ENCODE results near the gene AKAP1.
A peak's percentile ranks its signal among the peaks of the same experiment; 100 is the strongest.

Gene AKAP1

DNA sequence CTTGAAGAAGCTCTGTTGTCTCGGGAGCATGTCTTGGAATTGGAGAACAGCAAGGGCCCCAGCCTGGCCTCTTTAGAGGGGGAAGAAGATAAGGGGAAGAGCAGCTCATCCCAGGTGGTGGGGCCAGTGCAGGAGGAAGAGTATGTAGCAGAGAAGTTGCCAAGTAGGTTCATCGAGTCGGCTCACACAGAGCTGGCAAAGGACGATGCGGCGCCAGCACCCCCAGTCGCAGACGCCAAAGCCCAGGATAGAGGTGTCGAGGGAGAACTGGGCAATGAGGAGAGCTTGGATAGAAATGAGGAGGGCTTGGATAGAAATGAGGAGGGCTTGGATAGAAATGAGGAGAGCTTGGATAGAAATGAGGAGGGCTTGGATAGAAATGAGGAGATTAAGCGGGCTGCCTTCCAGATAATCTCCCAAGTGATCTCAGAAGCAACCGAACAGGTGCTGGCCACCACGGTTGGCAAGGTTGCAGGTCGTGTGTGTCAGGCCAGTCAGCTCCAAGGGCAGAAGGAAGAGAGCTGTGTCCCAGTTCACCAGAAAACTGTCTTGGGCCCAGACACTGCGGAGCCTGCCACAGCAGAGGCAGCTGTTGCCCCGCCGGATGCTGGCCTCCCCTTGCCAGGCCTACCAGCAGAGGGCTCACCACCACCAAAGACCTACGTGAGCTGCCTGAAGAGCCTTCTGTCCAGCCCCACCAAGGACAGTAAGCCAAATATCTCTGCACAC, 21.2 kb downstream of the AKAP1 start:
- DNase-seq = no peak

DNA sequence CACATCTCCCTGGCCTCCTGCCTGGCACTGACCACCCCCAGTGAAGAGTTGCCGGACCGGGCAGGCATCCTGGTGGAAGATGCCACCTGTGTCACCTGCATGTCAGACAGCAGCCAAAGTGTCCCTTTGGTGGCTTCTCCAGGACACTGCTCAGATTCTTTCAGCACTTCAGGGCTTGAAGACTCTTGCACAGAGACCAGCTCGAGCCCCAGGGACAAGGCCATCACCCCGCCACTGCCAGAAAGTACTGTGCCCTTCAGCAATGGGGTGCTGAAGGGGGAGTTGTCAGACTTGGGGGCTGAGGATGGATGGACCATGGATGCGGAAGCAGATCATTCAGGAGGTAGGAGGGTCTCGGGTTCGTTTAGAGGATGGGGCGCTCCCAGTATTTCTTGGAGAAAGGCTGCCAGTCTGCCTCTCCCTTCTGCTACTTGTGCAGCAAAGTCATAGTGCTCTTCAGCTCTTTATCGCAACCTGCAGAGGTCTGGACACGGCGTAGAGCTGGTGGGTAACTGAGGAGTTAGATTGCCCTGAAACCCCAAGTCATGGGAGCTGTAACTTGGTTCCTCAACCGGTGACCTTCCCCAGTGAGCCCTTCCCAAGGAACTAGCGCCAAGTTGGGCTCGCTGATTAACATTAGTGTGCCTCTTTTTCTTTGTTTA, 21.9 kb downstream of the AKAP1 start:
- no peak for DNase-seq

DNA sequence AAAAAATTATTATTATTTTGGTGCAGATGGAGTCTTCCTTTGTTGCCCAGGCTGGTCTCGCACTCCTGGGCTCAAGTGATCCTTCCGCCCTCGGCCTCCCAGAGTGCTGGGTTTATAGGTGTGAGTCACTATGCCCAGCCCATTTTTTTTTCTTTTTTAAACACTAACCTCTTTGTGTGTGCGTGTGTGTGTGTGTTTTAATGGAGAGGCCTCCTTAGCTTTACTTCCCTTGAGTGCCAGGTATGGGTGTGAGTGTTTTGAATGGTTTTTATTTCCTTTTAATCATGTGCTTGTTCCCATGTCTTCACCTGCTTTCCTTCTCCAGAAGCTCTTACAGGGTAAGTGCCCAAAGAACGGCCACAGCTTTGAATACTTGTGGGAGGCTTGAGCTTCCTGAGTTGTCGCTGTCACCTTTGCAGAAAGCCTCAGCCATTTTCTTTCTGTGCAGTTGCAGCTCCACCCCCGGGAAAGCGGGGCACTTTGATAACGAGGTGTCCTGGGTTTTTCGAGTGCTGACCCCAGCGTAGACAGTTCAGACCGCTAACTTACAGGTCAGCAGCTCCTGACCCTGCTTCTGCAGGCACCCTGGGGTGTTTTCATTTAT, 22.6 kb downstream of the AKAP1 start:
- DNase-seq = no peak

DNA sequence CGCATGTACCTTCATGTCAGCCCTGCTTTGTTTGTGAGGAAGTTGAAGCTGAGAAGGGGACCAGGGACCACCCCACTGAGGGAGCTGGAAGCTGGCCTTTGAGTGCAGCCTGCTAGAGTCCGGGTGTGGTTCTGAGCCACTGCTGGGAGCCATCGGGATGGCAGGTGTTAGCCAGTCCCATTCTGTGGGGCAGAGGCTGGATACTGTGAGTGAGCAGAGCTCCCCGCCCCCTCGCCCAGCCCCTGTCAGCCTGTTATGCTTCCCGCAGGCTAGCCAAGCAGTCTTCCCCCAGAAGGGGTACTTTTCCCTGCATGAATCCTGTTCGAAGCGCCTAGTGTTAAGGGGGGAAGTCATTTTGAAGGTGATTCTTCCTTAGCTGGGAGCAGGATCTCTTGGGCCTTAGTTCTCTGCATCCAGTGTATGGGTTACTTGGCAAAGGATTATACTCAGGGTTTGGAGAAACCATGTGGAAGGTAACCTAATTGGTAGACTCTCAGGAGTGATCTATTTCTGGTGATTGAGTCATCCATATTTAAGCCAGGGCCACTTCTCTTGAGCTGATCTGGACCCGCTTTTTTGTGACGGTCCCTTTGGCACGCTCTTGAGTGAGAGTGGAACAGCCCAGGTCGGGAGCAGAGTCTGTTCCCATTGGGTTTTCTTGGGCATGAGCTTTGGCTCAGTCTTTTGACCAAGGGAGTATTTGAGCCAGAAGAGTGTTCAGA, 23.8 kb downstream of the AKAP1 start:
- no peak for DNase-seq

DNA sequence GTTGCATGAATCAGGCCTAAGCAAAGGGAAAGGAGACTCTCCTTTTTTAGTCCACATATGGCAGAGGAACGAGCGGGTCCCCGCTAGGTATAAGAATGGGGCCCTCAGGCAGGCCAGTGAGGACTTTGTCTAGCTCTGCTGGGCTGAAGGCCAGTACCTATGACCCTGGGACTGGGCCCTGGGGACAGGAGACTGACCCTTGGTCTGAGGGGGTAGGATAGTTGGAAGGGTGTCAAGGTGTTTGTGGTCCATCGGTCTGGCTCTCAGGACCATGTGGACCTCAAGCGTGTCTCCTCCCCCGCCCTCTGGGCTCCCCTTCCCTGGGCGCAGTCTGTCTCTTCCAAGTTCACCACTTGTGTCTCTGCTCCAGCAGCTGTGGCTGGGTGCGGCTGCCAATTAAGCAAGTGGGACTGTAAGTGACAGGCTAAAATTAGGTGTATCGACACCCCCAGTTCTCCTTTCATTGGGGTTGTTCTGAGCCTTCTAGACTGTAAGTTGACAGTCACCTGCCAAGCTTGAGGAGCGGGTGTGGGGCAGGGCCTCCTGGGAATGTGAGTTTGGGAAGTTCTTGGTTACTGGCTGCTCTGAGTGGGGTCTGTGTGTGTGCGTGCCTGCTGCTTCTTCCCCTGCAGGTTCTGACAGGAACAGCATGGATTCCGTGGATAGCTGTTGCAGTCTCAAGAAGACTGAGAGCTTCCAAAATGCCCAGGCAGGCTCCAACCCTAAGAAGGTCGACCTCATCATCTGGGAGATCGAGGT, 24.5 kb downstream of the AKAP1 start:
- no peak for DNase-seq

DNA sequence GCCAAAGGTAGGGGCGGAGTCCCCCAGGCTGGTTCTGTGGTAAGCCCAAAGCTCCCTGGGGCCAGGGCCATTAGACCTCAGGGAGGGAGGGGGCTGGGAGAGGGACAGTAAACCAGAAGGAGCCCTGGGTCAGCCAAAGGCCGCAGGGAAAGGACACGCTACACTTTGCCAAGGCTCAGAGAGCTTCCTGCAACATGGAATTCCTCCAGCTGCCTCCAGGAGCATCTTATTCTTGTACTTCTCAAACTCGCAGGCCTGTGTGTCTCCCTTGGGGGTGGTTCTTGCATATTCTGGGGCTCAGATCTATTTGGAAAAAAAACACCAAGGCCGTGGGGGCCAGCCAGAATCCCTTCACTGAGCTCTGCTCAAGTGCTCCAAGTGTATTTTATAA, 25.1 kb downstream of the AKAP1 start:
- no peak for DNase-seq

DNA sequence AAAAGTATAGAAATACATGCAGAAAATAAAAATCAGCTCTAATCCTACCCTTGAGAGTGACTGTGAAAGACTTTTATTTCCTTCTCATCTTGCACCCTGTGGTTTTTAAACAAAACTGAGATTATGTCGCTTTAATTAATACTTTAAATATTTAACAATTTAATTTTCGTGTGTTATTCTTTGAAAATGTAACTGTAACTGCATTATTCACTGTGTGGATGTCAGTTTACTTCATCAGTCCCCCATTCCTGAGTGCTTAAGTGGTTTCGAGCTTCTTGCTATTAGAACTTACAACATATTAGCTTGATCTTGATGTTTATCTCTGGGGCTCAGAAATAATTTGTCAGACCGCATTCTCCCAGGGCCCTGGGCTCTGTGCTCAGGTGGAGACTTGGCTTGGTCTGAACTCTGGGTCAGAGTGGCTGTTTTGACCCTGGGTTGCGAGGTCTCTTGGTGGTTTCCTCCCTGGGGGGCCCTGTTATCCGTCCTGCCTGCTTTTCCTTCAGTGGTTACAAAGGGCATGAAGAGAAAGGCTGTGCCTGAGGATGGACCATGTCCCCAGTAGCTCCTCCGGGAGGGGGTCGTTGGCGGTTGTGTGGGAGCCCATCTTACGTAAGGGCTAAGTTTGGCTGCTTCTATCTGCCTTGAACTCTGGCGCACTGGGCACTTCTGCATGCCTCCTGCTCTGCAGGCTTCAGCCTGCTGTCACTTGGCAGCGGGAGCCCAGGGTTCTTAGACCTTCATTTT, 25.7 kb downstream of the AKAP1 start:
- no peak for DNase-seq

DNA sequence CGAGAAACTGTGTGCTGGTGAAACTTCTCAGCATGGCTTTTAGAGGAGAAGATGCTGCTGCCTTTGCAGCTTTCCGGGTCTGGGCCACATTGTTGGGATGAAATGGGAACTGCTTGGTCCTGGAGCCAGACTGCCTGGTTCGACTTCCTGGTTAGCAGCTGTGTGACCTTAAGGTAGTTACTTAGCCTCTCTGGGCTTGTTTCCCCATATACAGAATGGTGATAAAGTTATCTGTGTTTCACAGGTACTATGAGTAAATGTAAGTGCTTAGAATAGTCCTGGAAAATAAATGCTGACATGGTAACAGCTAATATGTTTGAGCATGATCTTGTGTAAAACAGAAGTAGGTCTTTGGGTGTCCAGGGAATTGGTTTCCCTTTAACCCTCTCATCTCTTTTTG, 26.3 kb downstream of the AKAP1 start:
- DNase-seq = no peak

DNA sequence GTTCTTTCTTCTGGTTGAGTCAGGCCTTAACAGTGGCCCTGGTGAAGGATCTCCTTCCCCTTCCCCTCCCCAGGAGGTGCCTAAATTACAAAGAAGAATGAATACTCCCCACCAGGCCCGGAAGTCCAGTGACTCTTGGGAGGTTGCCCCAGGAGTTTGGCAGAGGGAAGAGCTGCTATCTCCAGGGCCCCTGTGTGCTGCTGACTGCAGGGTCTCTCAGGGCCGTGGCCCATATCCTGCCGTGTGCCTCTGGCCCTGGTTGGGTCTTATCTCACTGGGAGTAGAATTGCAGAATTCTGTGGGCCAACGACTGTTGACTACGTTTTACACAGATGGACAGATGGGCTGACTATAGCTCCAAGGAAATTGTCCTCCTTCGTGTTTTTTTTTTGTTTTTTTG, 28.0 kb downstream of the AKAP1 start:
- no peak for DNase-seq

DNA sequence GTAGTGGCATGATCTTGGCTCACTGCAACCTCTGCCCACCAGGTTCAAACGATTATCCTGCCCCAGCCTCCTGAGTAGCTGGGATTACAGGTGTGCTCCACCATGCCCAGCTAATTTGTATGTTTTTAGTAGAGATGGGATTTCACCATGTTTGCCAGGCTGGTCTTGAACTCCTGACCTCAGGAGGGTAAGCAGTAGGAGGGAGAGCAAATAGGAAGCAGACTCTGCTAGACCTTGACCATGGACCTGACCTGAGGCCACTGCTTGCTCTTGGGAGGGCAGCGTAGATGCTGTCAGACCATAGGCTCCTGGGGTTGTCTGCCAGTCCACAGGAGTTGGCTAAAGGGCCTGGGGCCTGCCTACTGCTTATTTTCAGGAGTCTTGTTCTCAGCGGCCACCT, 28.6 kb downstream of the AKAP1 start:
- no peak for DNase-seq

DNA sequence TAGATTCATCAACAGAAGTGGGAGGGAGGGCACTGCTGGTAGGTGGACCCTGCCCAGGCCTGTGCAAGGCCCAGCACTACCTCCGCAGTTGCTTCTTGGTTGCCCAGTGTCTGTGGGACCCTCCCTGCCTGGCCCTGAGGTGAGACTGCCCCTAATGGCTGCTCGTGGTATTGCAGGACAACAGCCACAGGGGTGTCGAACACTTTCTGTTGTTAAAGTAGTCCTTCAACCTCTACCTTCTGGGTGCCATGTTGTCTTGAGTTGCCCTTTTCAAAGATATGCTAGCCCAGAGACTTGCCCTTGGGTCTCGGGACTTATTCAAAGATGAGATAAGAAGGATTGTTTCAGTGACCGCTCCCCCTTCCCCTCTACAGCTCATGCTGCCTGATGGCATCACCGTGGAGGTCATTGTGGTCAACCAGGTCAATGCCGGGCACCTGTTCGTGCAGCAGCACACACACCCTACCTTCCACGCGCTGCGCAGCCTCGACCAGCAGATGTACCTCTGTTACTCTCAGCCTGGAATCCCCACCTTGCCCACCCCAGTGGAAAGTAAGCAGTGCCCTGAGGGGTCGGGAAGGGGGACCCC, 29.1 kb downstream of the AKAP1 start:
- DNase-seq = peak; percentile 49

DNA sequence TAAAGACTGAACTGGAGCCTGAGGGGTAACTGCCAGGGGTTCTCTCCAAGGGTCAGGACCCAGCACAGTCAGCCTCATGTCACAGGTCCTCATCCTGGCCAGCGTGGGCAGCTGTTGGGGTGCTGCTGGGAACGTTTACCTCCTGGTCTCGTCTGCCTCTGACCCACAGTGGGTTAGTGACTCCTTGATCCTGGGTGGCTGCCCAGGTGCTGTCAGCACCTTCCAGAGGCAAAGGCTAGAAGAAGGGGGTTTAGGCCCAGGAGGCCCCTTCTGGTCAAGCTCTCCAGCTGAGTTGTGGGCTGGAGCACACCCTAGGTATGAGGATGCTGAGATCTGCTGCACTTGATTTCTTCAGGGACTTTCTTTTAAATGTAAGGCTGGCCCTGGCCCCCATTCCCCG, 30.3 kb downstream of the AKAP1 start:
- DNase-seq = no peak

DNA sequence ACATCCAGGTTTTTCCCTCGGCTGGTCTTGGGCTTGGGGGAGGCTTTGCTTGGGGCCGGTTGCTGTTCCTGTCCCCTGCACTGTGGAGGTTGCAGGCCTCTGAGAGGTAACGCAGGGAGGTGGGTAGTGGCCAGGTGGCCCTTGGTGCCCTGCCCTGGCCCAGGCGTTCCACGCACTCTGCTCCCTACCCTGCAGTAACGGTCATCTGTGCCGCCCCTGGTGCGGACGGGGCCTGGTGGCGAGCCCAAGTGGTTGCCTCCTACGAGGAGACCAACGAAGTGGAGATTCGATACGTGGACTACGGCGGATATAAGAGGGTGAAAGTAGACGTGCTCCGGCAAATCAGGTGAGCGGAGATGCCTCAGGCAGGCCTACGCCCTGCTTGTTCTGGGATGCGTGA, 30.9 kb downstream of the AKAP1 start:
- DNase-seq = no peak

DNA sequence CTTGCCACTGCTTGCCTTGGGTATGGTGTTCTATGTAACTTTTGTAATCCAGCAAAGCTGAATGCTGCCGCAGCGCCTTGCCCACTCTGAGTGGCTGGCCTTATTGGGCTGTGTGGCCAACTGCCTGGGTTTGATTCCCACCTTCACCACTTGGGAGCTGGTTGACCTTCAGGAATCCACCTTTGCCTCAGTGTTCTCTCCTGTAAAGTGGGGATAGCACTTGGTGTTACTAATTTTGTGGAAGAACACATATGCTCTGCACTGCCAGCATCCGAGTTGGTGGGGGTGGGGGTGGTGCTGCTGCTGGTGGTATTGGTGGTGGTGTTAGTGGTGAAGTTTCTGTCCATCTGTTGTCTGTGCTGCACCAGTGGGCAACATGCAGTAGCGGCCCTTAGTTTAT, 32.8 kb downstream of the AKAP1 start:
- DNase-seq = no peak

DNA sequence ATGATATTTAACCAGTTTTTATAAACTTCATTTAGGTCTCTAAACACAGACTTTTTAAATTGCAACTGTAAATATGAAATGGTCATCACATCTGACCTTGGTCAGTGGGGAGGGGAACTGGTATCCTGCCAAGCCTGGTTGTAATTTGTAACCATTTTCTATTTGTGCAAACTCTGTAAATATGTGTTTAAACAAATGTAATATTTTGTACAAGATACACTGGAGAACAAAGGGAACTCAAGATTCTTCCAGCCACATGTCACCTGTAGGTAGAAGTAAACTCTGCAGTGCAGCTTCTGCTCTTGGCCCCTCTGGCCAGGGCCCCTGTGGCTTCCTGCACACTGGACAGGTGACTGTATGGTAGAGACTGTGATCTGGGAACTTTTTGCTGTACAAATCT, 35.8 kb downstream of the AKAP1 start:
- no peak for DNase-seq

DNA sequence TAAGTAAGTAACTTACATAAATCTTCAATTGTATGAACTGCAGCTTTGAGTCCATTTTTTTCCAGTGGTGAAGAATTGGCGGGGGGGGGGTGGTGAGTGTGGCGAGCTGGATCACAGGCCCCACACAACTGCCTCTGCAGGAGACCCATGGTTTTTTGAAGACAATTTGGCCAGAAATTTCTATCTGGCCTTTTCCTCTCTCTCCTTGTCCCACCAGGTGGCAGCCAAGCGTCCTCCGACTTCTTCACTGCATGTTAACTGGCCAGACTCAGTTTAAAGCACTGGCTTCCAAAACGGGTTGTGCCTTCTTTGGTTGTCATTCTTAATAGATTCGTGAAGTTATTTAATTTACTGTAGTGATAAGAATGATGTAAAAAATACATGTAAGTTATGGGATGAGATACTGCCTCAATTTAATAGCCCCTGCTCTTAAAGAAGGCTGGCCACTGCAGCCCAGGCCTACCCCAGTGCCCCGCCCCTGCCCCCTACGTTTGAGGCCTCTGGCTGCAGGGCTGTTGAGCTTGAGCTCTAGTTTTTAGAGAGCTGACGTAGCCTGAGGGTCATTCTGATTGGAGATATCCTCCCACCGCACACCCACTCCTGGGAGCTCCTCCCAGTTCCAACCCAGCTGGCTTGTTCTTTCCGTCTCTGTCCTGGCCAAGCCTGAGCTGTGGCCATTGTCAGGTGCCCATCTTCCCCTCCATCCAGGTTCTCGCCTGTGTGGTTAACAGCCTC, 36.4 kb downstream of the AKAP1 start:
- DNase-seq = no peak

DNA sequence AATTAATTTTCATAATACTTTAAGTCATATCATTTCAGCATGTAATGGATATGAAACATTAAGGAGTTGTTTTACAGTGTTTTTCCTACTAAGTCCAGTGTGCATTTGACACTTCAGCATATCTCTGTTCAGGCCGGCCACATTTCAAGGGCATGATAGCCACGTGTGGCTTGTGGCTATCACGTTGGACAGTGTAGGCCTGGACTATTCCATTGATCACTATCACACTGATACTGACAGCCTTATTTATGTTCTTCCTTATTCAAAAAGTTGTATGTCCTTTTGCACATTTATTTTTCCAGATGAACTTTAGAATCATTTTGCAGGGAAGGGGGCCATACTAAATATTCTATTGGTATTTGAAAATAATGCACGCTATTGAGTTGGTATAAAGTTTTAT, 39.0 kb downstream of the AKAP1 start:
- DNase-seq = no peak

DNA sequence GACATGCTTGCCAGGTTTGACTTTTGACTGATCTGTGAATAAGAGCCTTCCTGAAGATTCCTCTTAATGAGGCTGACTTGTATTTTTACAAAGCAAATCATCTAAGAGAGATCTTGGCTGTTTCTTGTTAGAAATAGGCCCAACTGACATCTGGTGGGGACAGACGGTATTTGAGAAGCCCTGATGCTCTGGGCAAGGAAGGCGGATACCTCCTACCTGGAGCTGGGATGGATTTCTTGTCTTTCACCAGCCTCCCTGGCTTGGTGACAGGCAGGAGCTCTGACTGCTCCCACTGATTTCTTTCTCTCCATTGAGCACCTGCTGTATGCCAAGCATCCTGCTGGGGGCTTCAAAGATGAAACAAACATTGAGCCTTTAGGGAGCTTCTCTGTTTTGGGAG, 40.4 kb downstream of the AKAP1 start:
- no peak for DNase-seq

DNA sequence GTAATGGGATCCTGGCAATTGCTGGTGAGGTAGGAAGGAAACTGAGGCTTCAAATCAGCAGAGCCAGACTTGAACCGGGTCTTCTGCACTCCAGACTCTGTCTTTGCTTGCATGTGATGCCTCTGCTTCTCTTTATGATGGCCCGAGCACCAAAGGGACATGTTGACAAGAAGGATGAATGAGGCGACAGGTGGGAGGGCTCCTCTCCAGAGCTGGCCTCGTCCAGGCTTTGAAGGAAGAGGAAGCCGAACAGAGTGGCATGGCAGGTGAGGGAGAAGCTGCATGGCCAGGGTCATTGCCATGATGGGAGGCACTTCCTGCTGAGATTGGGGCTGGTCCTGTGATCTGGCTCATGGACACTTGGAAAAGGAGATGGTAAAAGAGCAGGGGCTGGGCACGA, 40.8 kb downstream of the AKAP1 start:
- DNase-seq = no peak

DNA sequence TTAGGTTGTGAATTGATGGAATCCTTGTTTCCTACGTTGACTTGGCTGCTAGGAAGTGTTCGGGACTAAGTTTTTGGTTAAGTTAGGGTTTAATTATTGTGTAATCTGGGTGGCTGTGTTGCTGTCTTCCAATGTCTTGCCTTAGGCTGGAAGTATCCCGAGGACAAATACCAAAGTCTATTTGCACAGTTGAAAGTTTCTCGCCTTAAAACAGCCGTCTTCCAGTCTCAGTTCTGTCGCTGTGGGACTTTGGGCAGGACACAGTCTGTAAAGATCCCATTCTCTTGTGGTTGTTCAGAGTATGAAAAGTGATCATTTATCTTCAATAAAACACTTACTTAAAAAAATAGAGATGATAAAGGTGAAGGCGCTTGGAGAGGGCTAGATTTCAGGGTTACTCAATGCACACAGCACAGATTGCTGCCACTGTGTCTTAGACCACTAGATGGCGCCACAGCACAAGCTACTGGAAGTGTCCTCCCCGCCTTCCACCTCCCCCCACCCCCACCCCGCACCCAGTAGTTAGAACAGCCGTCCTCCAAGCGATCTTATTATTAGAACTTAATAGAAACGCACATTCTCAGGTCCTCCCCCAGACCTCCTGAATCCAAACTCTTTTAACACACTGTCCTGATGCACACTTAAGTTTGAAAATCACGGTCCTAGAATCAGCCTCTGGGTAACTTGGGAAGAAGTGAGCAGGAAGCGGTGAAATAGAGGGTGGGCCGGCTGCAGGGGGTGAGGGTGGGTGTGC, 45.8 kb downstream of the AKAP1 start:
- DNase-seq = peak; percentile 82

Measured in effector CD8-positive, alpha-beta T cell (primary cell).